Thoracic aorta (tissue), 2 donors: ENCODE data around the gene CES2. TPM values are rescaled to one million over a fixed set of nuclear protein-coding genes. Genes with fewer than 3 reads are reported as not detected.
"Not testable (repeated sequence)": the region's sequence is repeated elsewhere in the genome, so short reads cannot be mapped to it uniquely, and the experiment has no call there.

ENCODE experiments used
- ATAC-seq: fragments of 150-250 bp; one replicate; pipeline ENCODE4 v1.8.0; 2017; ENCODE audit warnings: low read depth; ENCODE audit not compliant: insufficient number of reproducible peaks, low FRiP score
- DNase-seq: peaks from one replicate; pipeline ENCODE4 v3.0.0-alpha.2; 2020; ENCODE audit warnings: low spot score
- H3K27ac ChIP-seq, 2 donors: fragments of 200-600 bp; sonication (generic); 1 replicate in 1 of 2; 2 replicates in 1 of 2; pipeline ENCODE4 v1.5.1; 2016; ENCODE audit warnings: mild to moderate bottlenecking in 2 of 2, moderate library complexity in 2 of 2
- H3K27me3 ChIP-seq: fragments of 200-600 bp; sonication (generic); replicated peaks from 2 replicates; pipeline ENCODE4 v1.6.0; 2016; ENCODE audit warnings: mild to moderate bottlenecking; ENCODE audit not compliant: insufficient read depth
- H3K36me3 ChIP-seq: fragments of 200-600 bp; sonication (generic); one replicate; pipeline ENCODE4 v1.5.1; 2016
- H3K4me1 ChIP-seq, 2 donors: fragments of 200-600 bp; sonication (generic); 1 replicate in 1 of 2; 2 replicates in 1 of 2; pipeline versions ENCODE4 v1.5.1 to v1.6.0; 2016; ENCODE audit warnings: low read depth in 2 of 2, mild to moderate bottlenecking in 1 of 2; ENCODE audit not compliant: control insufficient read depth in 1 of 2
- H3K4me3 ChIP-seq: fragments of 200-600 bp; sonication (generic); 2 replicates; pipeline ENCODE4 v1.5.1; 2016; ENCODE audit warnings: mild to moderate bottlenecking
- H3K9me3 ChIP-seq: fragments of 200-600 bp; sonication (generic); 2 replicates; pipeline ENCODE4 v1.5.1; 2016
- CTCF ChIP-seq: fragments of 200-600 bp; sonication (generic); IDR thresholded peaks from one replicate; pipeline ENCODE4 v1.5.1; 2019; ENCODE audit warnings: antibody characterized with exemption
- total RNA-seq, 2 donors: library from RNA; depleted of rRNA; stranded (reverse); fragments of >200 nt; gene quantifications; one replicate each; pipeline versions ENCODE4 v1.1.0 to v1.2.3, GENCODE V29; 2016

CES2 gene
- total RNA-seq, 2 donors from 2014 or later, result 29.8 to 92.7 TPM

GRCh38 chr16:66983033-66983432, 47.7 kb downstream of the CES2 start:
- no peak overlapping the region for H3K4me3 ChIP-seq
- H3K27ac ChIP-seq, result no peak overlapping the region
- TF ChIP-seq CTCF, result no peak
- H3K4me1 ChIP-seq, result peaks cover 0 to 18% of the 10 kb centered on the region in 2 donors
- DNase-seq (no peak), ATAC-seq (no peak)
- H3K36me3 ChIP-seq, result no peaks in the 10 kb centered on the region
- no peaks in the 10 kb centered on the region for H3K27me3 ChIP-seq
- no peaks in the 10 kb centered on the region for H3K9me3 ChIP-seq

GRCh38 chr16:66984892-66985311, 49.6 kb downstream of the CES2 start:
- Histone ChIP-seq H3K9me3 (no peaks in the 10 kb centered on the region), H3K4me3 (no peak overlapping the region), H3K27ac (no peak overlapping the region), H3K36me3 (no peaks in the 10 kb centered on the region), H3K27me3 (no peaks in the 10 kb centered on the region), H3K4me1 (no peaks in the 10 kb centered on the region)
- DNase-seq (no peak), ATAC-seq (no peak)
- TF ChIP-seq CTCF, result no peak

GRCh38 chr16:66986559-66986958, 51.2 kb downstream of the CES2 start:
- H3K27me3 ChIP-seq, result no peaks in the 10 kb centered on the region
- H3K36me3 ChIP-seq, result no peaks in the 10 kb centered on the region
- H3K9me3 ChIP-seq, result no peaks in the 10 kb centered on the region
- DNase-seq (no peak), ATAC-seq (no peak)
- TF ChIP-seq CTCF, result no peak
- no peak overlapping the region for H3K27ac ChIP-seq
- no peak overlapping the region for H3K4me3 ChIP-seq
- H3K4me1 ChIP-seq, result no peaks in the 10 kb centered on the region

- DNase-seq (no peak), ATAC-seq (no peak)
- H3K4me3 ChIP-seq, result no peak within 1 kb of the TSS
- TF ChIP-seq CTCF, result no peak
- H3K4me1 ChIP-seq, result no peaks in the 10 kb centered on the region
- no peaks in the 10 kb centered on the region for H3K27me3 ChIP-seq
- no peak within 1 kb of the TSS for H3K27ac ChIP-seq
- H3K9me3 ChIP-seq, result no peaks in the 10 kb centered on the region
- no peaks in the 10 kb centered on the region for H3K36me3 ChIP-seq
Observed at GRCh38 chr16:66988197-66988788, 53.0 kb downstream of the CES2 start, which contains the start of gene CES4A. Gene CES4A (plus strand): TSS chr16:66988589. CDS start chr16:66988773, 184 bp downstream.

- ATAC-seq (no peak), DNase-seq (no peak)
- H3K27ac ChIP-seq, result no peak overlapping the region
- H3K36me3 ChIP-seq, result no peaks in the 10 kb centered on the region
- no peak for TF ChIP-seq CTCF
- H3K9me3 ChIP-seq, result no peaks in the 10 kb centered on the region
- H3K4me1 ChIP-seq, result peaks cover 3 to 13% of the 10 kb centered on the region in 2 donors
- no peaks in the 10 kb centered on the region for H3K27me3 ChIP-seq
- no peak overlapping the region for H3K4me3 ChIP-seq
Observed at GRCh38 chr16:66991545-66992077, 56.3 kb downstream of the CES2 start.

GRCh38 chr16:66993558-66993957, 58.2 kb downstream of the CES2 start:
- H3K9me3 ChIP-seq, H3K27me3 ChIP-seq, H3K27ac ChIP-seq, H3K4me3 ChIP-seq, DNase-seq, H3K36me3 ChIP-seq, ATAC-seq: not testable (repeated sequence)
- peaks cover 14 to 26% of the 10 kb centered on the region in 2 donors for H3K4me1 ChIP-seq
